C1 segment of cervical spinal cord (tissue), 14 donors: ENCODE measurements around the gene TBC1D1.

Experiments
- DNase-seq, 14 donors: peaks; one replicate each; lab custom pipeline; 2025; lab: John Stamatoyannopoulos, UW

The TBC1D1 gene

GRCh38 chr4:38046727-38047489 lies 156.0 kb downstream of the TBC1D1 start:
- no peak for DNase-seq

- no peak for DNase-seq
Measured at GRCh38 chr4:38049545-38050170, 158.8 kb downstream of the TBC1D1 start.

GRCh38 chr4:38050560-38051350 lies 159.9 kb downstream of the TBC1D1 start:
- no peak for DNase-seq

- no peak for DNase-seq
Measured at GRCh38 chr4:38055566-38055965, 164.7 kb downstream of the TBC1D1 start.

GRCh38 chr4:38056011-38056685 lies 165.3 kb downstream of the TBC1D1 start:
- no peak for DNase-seq

GRCh38 chr4:38058151-38058550 lies 167.3 kb downstream of the TBC1D1 start:
- DNase-seq = no peak

- no peak for DNase-seq
Measured at GRCh38 chr4:38060829-38061431, 170.0 kb downstream of the TBC1D1 start.

GRCh38 chr4:38062088-38062775 lies 171.3 kb downstream of the TBC1D1 start:
- peak in 11 of 14 donors; percentile 15 to 66 (median 40) for DNase-seq

- DNase-seq = no peak
Measured at GRCh38 chr4:38062776-38063097, 171.9 kb downstream of the TBC1D1 start.

- DNase-seq = no peak
Measured at GRCh38 chr4:38065176-38065575, 174.3 kb downstream of the TBC1D1 start.

- no peak for DNase-seq
Measured at GRCh38 chr4:38065900-38066299, 175.0 kb downstream of the TBC1D1 start.

GRCh38 chr4:38067499-38067898 lies 176.6 kb downstream of the TBC1D1 start:
- no peak for DNase-seq

GRCh38 chr4:38068107-38068506 lies 177.2 kb downstream of the TBC1D1 start:
- DNase-seq = no peak

GRCh38 chr4:38069271-38069760 lies 178.4 kb downstream of the TBC1D1 start:
- peak in 1 of 14 donors; percentile 4 for DNase-seq

- DNase-seq = no peak
Measured at GRCh38 chr4:38071801-38072431, 181.0 kb downstream of the TBC1D1 start.

GRCh38 chr4:38072578-38072977 lies 181.7 kb downstream of the TBC1D1 start:
- no peak for DNase-seq

GRCh38 chr4:38073596-38074234 lies 182.8 kb downstream of the TBC1D1 start:
- no peak for DNase-seq

- DNase-seq = no peak
Measured at GRCh38 chr4:38075370-38076152, 184.7 kb downstream of the TBC1D1 start.

- no peak for DNase-seq
Measured at GRCh38 chr4:38076153-38076669, 185.3 kb downstream of the TBC1D1 start.
